Right kidney (tissue), 1 donor: Measurements from ENCODE around the gene TOP3A.
A peak's percentile ranks its signal among the peaks of the same experiment; 100 is the strongest.

Source experiments
- DNase-seq: peaks from one replicate; pipeline ENCODE4 v3.0.0-alpha.2; 2016

Gene TOP3A

DNA sequence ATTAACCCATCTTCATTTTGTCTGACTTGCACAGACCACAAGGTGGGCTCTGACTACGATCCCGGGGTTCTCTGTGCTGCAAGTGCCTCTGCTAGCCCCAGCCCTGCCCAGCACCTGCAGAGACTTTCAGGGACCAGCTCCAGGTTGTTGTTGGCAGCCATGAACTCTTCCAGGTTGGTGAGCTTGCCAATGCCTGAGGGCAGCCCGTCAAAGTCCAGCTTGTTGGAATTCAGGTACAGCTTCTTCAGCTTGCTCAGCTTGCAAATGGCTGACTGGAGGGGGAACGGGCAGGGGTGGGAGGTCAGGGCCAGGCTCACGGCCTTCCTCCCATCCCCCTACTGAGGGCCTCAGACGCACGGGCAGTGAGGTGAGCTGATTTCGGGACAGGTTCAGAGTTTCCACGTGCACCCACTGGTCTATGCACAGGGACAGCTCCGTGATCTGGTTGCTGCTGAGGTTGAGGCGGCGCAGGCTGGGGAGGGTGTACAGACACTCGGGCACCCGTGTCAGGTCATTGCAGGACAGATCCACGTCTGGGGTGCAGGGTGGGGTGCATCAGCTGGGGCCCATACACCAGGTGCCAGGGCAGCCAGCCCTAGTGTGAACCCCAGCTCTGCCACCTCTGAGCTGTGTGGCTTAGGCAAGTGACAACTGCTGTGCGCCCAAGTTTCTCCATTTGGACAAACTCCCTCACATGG, 61.5 kb downstream of the TOP3A start:
- DNase-seq: no peak

GRCh38 chr17:18252160-18252559, 62.6 kb downstream of the TOP3A start:
- no peak for DNase-seq

GRCh38 chr17:18251204-18251603, 63.6 kb downstream of the TOP3A start:
- no peak for DNase-seq

DNA sequence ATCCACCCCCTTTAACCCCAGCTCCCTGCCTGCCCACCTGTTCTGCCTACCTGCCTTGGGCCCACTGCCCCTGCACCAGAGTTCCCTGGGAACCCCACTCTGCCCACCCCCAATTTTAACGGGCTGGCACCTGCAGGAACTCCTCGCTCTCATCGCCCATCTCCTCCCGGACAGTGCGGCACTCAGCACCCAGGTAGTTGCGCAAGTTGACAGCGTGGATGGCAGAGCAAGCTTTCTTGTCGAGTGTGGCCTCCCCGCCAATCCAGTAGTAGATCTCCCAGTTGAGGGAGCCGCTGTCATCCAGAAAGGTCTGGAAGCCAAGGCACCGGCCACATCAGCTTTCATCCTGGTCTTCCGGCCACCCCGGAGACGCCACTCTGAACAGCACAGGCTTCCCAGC, 64.1 kb downstream of the TOP3A start:
- no peak for DNase-seq

- DNase-seq: no peak
Observed at GRCh38 chr17:18250259-18250658, 64.5 kb downstream of the TOP3A start.

DNA sequence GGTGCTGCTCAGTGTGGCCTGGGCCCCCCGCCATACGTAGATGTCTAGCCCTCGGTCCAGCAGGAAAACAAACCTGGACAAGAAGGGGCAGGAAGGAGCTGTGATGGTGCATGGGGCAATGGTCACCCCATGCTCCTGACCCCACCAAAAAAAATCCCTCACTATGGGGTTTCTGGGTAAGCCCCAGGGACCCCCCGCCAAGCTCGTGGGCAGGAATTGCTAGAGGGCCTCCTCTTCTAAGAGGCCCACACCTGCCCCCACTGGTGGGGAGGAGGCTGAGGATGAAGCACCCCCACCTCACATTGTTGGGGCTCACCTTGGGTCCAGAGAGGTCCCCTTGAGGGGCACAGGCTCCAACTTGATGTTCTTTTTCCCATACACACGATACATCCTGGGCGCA, 66.0 kb downstream of the TOP3A start:
- no peak for DNase-seq

GRCh38 chr17:18248300-18248731, 66.5 kb downstream of the TOP3A start:
- DNase-seq: peak; percentile 59

- no peak for DNase-seq
Observed at GRCh38 chr17:18247613-18248001, 67.2 kb downstream of the TOP3A start.

DNA sequence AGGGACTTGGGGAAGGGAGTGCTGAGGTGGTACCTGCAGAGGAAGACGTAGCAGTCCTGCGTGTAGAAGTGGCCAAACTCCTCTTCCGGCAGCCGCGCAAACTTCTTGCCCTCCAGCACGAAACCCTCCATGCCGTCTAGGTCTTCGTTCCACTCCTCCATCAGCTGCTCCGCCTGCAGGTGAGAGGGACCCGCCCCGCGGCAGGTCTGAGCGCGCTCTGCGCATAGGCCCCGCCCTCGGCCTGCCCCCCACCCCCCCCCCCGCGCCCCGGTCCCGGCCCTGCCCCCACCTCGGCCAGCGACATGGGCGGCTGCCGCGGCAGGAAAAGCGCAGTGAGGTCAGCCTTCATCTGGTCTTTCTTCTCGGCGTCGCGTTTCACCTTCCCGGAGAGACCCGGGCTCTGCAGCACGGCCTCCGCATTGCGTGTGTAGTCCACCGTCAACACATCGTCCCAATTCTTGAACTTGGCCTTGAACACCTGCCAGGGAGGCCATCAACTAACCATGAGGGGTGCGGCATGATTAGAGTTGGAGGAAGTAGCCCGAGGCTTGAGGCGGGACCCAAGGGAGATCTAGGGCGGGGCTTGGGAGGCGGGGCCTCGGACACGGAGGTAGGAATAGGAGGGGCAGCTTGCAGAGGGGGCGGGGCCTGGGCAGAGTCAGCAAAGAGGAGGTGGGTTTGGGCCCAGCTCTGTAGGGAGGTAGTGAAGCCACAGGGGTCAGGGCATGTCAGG, 67.7 kb downstream of the TOP3A start:
- DNase-seq: peak; percentile 71

- no peak for DNase-seq
Observed at GRCh38 chr17:18246109-18246725, 68.6 kb downstream of the TOP3A start.

DNA sequence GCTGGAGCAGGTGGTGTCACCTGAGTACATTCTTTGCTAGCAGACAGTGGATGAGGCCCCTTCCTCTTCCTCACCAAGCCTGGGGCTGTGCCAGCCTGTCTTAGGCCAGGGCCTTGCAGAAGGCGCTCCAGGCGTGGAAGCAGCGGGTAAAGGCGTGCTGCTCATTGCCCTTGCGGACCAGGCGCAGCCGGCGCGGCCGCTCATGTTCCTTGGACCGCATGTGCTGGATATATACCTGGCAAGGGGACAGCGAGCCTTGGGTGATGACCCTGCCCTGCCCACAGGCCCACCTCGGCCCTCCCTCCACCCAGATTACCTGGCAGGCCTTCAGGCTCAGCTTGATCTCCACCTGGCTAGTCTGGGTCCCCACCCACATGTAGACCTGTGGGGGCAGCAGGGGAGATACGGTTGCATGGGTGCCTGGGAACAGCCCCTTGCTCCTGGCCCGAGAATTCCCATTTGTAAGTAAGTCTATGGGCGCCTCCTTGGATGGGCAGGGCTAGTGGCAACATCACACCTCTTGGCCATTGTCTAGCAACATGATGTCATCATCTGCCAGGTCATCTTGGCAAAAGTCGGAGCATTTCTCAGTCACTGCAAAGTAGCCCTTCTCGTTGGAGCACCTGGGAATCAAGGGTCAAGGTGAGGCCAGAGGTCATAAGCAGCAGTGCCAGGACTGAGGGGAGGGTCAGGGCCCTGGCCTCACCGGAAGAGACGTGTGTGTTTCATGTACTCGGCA, 69.6 kb downstream of the TOP3A start:
- DNase-seq: no peak

DNA sequence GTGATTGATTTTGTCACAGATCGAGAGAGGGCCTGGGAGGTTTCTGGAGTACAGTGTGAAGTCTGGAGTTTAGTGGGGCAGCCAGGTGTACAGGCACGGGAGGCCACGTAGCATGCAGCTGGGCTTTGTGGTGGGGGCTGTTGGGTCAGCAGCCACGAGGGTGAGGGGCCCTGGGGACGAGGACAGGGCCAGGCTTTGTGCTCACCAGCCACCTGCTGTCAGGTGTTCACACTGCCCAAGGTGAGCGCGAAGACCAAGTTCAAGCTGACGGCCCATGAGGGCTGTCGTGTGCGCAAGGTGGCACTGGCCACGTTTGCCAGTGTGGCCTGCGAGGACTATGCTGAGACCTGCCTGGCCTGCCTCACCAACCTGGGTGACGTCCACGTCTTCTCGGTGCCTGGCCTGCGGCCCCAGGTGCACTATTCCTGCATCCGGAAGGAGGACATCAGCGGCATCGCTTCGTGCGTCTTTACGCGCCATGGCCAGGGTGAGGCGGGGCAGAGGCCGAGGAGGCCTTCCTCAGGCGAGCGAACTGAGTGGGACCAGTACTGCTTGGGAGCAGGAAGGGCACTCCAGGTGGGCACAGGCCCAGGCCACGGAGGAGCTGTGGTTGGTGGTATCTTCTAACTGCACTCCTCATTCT, 73.4 kb downstream of the TOP3A start:
- no peak for DNase-seq

GRCh38 chr17:18240449-18240848, 74.3 kb downstream of the TOP3A start:
- DNase-seq: no peak

- DNase-seq: no peak
Observed at GRCh38 chr17:18238299-18238698, 76.5 kb downstream of the TOP3A start.

- DNase-seq: no peak
Observed at GRCh38 chr17:18237461-18237860, 77.3 kb downstream of the TOP3A start.

GRCh38 chr17:18236494-18236893, 78.3 kb downstream of the TOP3A start:
- no peak for DNase-seq

DNA sequence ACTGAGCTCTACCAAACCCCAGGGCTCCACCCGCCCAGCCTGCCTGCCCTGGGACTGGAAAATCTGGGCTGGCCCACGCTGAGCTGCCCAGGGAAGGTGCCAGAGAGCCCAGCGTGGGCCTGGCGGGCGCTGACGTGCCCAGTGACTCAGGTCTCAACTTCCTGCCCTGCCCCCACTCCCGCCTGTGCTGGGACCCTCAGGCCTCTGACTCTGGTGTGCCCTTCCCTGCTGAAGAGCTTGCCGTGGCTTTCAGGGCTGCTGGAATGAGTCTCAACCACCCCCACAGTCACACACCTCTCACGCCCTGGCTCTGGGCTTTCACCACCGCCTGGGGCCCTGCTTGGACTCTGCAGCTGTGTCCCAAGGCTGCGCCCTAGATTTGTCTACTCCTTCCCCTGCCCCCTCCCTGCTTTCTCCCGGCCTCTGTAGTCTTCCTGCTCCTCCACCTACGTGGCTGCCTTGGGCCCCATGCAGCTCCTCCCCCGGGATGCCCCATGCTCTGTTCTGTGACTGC, 79.0 kb downstream of the TOP3A start:
- DNase-seq: no peak

DNA sequence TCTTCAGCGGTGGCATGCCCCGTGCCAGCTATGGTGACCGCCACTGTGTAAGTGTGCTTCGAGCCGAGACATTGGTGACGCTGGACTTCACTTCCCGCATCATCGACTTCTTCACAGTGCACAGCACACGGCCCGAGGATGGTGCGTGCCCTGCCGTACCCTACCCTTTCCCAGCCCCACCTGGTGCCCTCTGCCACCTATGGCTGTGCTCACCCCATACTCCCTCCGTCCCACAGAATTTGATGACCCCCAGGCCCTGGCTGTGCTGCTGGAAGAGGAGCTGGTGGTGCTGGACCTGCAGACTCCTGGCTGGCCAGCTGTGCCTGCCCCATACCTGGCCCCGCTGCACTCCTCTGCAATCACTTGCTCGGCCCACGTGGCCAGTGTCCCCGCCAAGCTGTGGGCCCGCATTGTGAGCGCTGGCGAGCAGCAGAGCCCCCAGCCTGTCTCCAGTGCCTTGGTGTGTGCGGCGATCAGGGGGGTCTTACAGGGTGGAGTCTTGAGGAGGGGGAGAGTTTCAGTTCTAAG, 79.9 kb downstream of the TOP3A start:
- DNase-seq: no peak

DNA sequence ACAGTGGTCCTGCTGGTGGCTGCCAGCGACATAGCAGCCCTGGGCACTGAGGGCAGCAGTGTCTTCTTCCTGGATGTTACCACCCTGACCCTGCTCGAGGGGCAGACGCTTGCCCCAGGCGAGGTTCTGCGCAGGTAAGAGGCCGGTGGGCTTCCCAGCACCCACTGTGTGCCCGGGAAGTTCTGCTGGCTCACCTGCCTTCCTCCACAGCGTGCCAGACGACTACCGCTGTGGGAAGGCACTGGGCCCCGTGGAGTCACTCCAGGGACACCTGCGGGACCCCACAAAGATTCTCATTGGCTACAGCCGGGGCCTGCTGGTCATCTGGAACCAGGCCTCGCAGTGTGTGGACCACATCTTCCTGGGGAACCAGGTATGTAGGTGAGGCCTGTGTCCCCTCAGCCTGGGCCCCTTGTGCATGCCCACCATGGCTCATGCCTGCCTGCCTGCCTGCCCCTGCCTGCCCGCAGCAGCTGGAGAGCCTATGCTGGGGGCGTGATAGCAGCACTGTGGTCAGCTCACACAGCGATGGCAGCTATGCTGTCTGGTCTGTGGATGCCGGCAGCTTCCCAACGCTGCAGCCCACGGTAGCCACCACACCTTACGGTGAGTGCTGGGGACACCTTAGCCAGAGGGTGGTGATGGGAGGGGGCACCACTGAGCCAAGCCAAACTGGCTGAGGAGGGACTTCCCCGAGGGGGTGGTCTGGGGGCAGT, 80.8 kb downstream of the TOP3A start:
- no peak for DNase-seq

DNA sequence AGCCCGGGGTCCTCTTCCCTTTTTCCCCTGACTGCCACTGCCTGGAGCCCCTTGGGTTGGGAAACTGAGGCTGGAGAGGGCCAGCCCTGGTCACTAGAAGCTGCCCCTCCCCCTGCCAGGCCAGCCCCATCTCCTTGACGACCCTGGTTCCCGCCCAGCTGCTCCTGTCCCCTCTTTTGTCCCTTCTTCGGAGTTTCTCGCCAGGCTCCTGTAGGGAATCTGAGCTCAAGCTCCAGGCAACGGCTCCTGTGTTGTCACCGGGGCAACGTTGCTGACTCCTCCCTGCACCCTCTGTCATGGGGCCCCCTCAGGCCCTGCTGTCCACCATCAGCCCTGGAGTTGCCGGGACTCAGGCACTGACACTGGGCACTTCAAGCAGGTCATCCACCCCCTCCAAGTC, 83.6 kb downstream of the TOP3A start:
- no peak for DNase-seq
